ENCODE measurements around the gene TBC1D1. TPM values are rescaled to one million over a fixed set of nuclear protein-coding genes. Genes with fewer than 3 reads are reported as not detected.

The TBC1D1 gene
- total and polyA plus RNA-seq, 5 donors from 2014 or later = 12.3 to 48.2 (median 19.4) TPM

- peaks cover 40% of the 10 kb centered on the region for H3K36me3 Mint-ChIP-seq
- DNase-seq = no peak
- Histone ChIP-seq H3K36me3 (ENCODE audit: control insufficient read depth, insufficient read depth, low read length) (peaks cover 10% of the 10 kb centered on the region), H3K9me3 (ENCODE audit: control insufficient read depth in 2 of 2, low read length in 2 of 2) (no peaks in the 10 kb centered on the region), H3K4me1 (ENCODE audit: control insufficient read depth, insufficient read depth, low read length, poor library complexity, severe bottlenecking) (peaks cover under 1% of the 10 kb centered on the region), H3K27me3 (ENCODE audit: control insufficient read depth, insufficient read depth, low read length) (no peaks in the 10 kb centered on the region), H3K4me3 (ENCODE audit: low read depth, low read length) (no peak overlapping the region), H3K27ac (ENCODE audit: insufficient read depth, low read length, poor library complexity, severe bottlenecking) (no peak overlapping the region)
- no peak overlapping the region for H3K4me3 Mint-ChIP-seq
- H3K4me1 Mint-ChIP-seq = peaks cover 13 to 35% (median 24%) of the 10 kb centered on the region in 4 donors
- ATAC-seq (ENCODE audit: low read depth in 2 of 2) = no peak
- H3K27me3 Mint-ChIP-seq = no peaks in the 10 kb centered on the region
- no peaks in the 10 kb centered on the region for H3K9me3 Mint-ChIP-seq
- no peak overlapping the region for H3K27ac Mint-ChIP-seq
Observed at GRCh38 chr4:38086151-38086848, 195.4 kb downstream of the TBC1D1 start.

GRCh38 chr4:38086849-38087226, 196.0 kb downstream of the TBC1D1 start:
- Histone ChIP-seq H3K4me1 (ENCODE audit: control insufficient read depth, insufficient read depth, low read length, poor library complexity, severe bottlenecking) (peaks cover 6% of the 10 kb centered on the region), H3K27me3 (ENCODE audit: control insufficient read depth, insufficient read depth, low read length) (no peaks in the 10 kb centered on the region), H3K9me3 (ENCODE audit: control insufficient read depth in 2 of 2, low read length in 2 of 2) (no peaks in the 10 kb centered on the region), H3K4me3 (ENCODE audit: low read depth, low read length) (no peak overlapping the region), H3K27ac (ENCODE audit: insufficient read depth, low read length, poor library complexity, severe bottlenecking) (no peak overlapping the region), H3K36me3 (ENCODE audit: control insufficient read depth, insufficient read depth, low read length) (peaks cover 12% of the 10 kb centered on the region)
- Mint-ChIP-seq H3K36me3 (peaks cover 38% of the 10 kb centered on the region), H3K27ac (no peak overlapping the region), H3K27me3 (no peaks in the 10 kb centered on the region), H3K9me3 (no peaks in the 10 kb centered on the region), H3K4me1 (peaks cover 14 to 39% (median 25%) of the 10 kb centered on the region in 4 donors), H3K4me3 (no peak overlapping the region)
- no peak for DNase-seq
- ATAC-seq (ENCODE audit: low read depth in 2 of 2) = no peak

- Mint-ChIP-seq H3K36me3 (peaks cover 37% of the 10 kb centered on the region), H3K4me1 (peaks cover 14 to 44% (median 25%) of the 10 kb centered on the region in 4 donors), H3K4me3 (no peak overlapping the region), H3K9me3 (peaks cover 0 to 1% (median 0%) of the 10 kb centered on the region in 7 donors), H3K27ac (peak overlapping the region in 1 of 3 donors; percentile 52), H3K27me3 (no peaks in the 10 kb centered on the region)
- Histone ChIP-seq H3K9me3 (ENCODE audit: control insufficient read depth in 2 of 2, low read length in 2 of 2) (no peaks in the 10 kb centered on the region), H3K27ac (ENCODE audit: insufficient read depth, low read length, poor library complexity, severe bottlenecking) (no peak overlapping the region), H3K4me1 (ENCODE audit: control insufficient read depth, insufficient read depth, low read length, poor library complexity, severe bottlenecking) (peaks cover 6% of the 10 kb centered on the region), H3K36me3 (ENCODE audit: control insufficient read depth, insufficient read depth, low read length) (peaks cover 13% of the 10 kb centered on the region), H3K4me3 (ENCODE audit: low read depth, low read length) (no peak overlapping the region), H3K27me3 (ENCODE audit: control insufficient read depth, insufficient read depth, low read length) (no peaks in the 10 kb centered on the region)
- ATAC-seq (ENCODE audit: low read depth in 2 of 2) (peak in 1 of 2 donors; percentile 14), DNase-seq (peak in 1 of 3 donors; percentile 18)
Observed at GRCh38 chr4:38088321-38088720, 197.4 kb downstream of the TBC1D1 start.

GRCh38 chr4:38089961-38090360, 199.1 kb downstream of the TBC1D1 start:
- no peak overlapping the region for H3K4me3 Mint-ChIP-seq
- ATAC-seq (ENCODE audit: low read depth in 2 of 2) = no peak
- H3K27me3 Mint-ChIP-seq = no peaks in the 10 kb centered on the region
- H3K9me3 ChIP-seq (ENCODE audit: control insufficient read depth in 2 of 2, low read length in 2 of 2) = no peaks in the 10 kb centered on the region
- peaks cover 0 to 1% (median 0%) of the 10 kb centered on the region in 7 donors for H3K9me3 Mint-ChIP-seq
- H3K4me1 Mint-ChIP-seq = peaks cover 14 to 44% (median 25%) of the 10 kb centered on the region in 4 donors
- H3K4me3 ChIP-seq (ENCODE audit: low read depth, low read length) = no peak overlapping the region
- DNase-seq = no peak
- peaks cover 8% of the 10 kb centered on the region for H3K36me3 ChIP-seq (ENCODE audit: control insufficient read depth, insufficient read depth, low read length)
- no peaks in the 10 kb centered on the region for H3K27me3 ChIP-seq (ENCODE audit: control insufficient read depth, insufficient read depth, low read length)
- peaks cover 6% of the 10 kb centered on the region for H3K4me1 ChIP-seq (ENCODE audit: control insufficient read depth, insufficient read depth, low read length, poor library complexity, severe bottlenecking)
- H3K27ac Mint-ChIP-seq = peak overlapping the region; percentile 83 to 97 (median 85)
- peak overlapping the region; percentile 18 for H3K27ac ChIP-seq (ENCODE audit: insufficient read depth, low read length, poor library complexity, severe bottlenecking)
- peaks cover 32% of the 10 kb centered on the region for H3K36me3 Mint-ChIP-seq

GRCh38 chr4:38090455-38091246, 199.8 kb downstream of the TBC1D1 start:
- peak in 1 of 3 donors; percentile 37 for DNase-seq
- Mint-ChIP-seq H3K4me1 (peaks cover 14 to 44% (median 25%) of the 10 kb centered on the region in 4 donors), H3K27me3 (no peaks in the 10 kb centered on the region), H3K9me3 (peaks cover 0 to 1% (median 0%) of the 10 kb centered on the region in 7 donors), H3K4me3 (peak overlapping the region in 2 of 4 donors; percentile 59 to 78), H3K36me3 (peaks cover 38% of the 10 kb centered on the region), H3K27ac (peak overlapping the region; percentile 83 to 97 (median 85))
- Histone ChIP-seq H3K9me3 (ENCODE audit: control insufficient read depth in 2 of 2, low read length in 2 of 2) (no peaks in the 10 kb centered on the region), H3K4me3 (ENCODE audit: low read depth, low read length) (peak overlapping the region; percentile 5), H3K27me3 (ENCODE audit: control insufficient read depth, insufficient read depth, low read length) (no peaks in the 10 kb centered on the region), H3K27ac (ENCODE audit: insufficient read depth, low read length, poor library complexity, severe bottlenecking) (peak overlapping the region; percentile 18), H3K4me1 (ENCODE audit: control insufficient read depth, insufficient read depth, low read length, poor library complexity, severe bottlenecking) (peaks cover 6% of the 10 kb centered on the region), H3K36me3 (ENCODE audit: control insufficient read depth, insufficient read depth, low read length) (peaks cover 8% of the 10 kb centered on the region)
- no peak for ATAC-seq (ENCODE audit: low read depth in 2 of 2)

GRCh38 chr4:38091636-38092035, 200.8 kb downstream of the TBC1D1 start:
- no peaks in the 10 kb centered on the region for H3K9me3 ChIP-seq (ENCODE audit: control insufficient read depth in 2 of 2, low read length in 2 of 2)
- peaks cover 46% of the 10 kb centered on the region for H3K36me3 Mint-ChIP-seq
- no peak overlapping the region for H3K27ac ChIP-seq (ENCODE audit: insufficient read depth, low read length, poor library complexity, severe bottlenecking)
- H3K36me3 ChIP-seq (ENCODE audit: control insufficient read depth, insufficient read depth, low read length) = peaks cover 8% of the 10 kb centered on the region
- H3K4me1 Mint-ChIP-seq = peaks cover 14 to 44% (median 25%) of the 10 kb centered on the region in 4 donors
- H3K9me3 Mint-ChIP-seq = peaks cover 0 to 1% (median 0%) of the 10 kb centered on the region in 7 donors
- ATAC-seq (ENCODE audit: low read depth in 2 of 2) (no peak), DNase-seq (no peak)
- H3K4me3 Mint-ChIP-seq = no peak overlapping the region
- no peaks in the 10 kb centered on the region for H3K27me3 ChIP-seq (ENCODE audit: control insufficient read depth, insufficient read depth, low read length)
- no peaks in the 10 kb centered on the region for H3K27me3 Mint-ChIP-seq
- H3K27ac Mint-ChIP-seq = no peak overlapping the region
- peaks cover 6% of the 10 kb centered on the region for H3K4me1 ChIP-seq (ENCODE audit: control insufficient read depth, insufficient read depth, low read length, poor library complexity, severe bottlenecking)
- H3K4me3 ChIP-seq (ENCODE audit: low read depth, low read length) = no peak overlapping the region

- H3K27me3 ChIP-seq (ENCODE audit: control insufficient read depth, insufficient read depth, low read length) = no peaks in the 10 kb centered on the region
- Mint-ChIP-seq H3K4me1 (peaks cover 14 to 38% (median 23%) of the 10 kb centered on the region in 4 donors), H3K27ac (no peak overlapping the region), H3K27me3 (no peaks in the 10 kb centered on the region), H3K9me3 (peaks cover 0 to 1% (median 0%) of the 10 kb centered on the region in 7 donors), H3K36me3 (peaks cover 42% of the 10 kb centered on the region), H3K4me3 (no peak overlapping the region)
- H3K4me1 ChIP-seq (ENCODE audit: control insufficient read depth, insufficient read depth, low read length, poor library complexity, severe bottlenecking) = peaks cover 6% of the 10 kb centered on the region
- DNase-seq (no peak), ATAC-seq (ENCODE audit: low read depth in 2 of 2) (no peak)
- no peaks in the 10 kb centered on the region for H3K9me3 ChIP-seq (ENCODE audit: control insufficient read depth in 2 of 2, low read length in 2 of 2)
- peaks cover 10% of the 10 kb centered on the region for H3K36me3 ChIP-seq (ENCODE audit: control insufficient read depth, insufficient read depth, low read length)
- no peak overlapping the region for H3K4me3 ChIP-seq (ENCODE audit: low read depth, low read length)
- no peak overlapping the region for H3K27ac ChIP-seq (ENCODE audit: insufficient read depth, low read length, poor library complexity, severe bottlenecking)
Observed at GRCh38 chr4:38092701-38093100, 201.8 kb downstream of the TBC1D1 start.
